Thyroid gland (tissue), 4 donors: ENCODE measurements around the gene ALOX12.

ENCODE experiments used
- CTCF ChIP-seq, 6 experiments: fragments of 200-600 bp in 3 of 6; fragments of 450-650 bp in 3 of 6; sonication (generic) in 3 of 6; IDR thresholded peaks; one replicate each; pipeline ENCODE4 v1.5.1; 2016 to 2019; ENCODE audit warnings: antibody characterized with exemption in 6 of 6, mild to moderate bottlenecking in 2 of 6, inconsistent platforms in 1 of 6, moderate library complexity in 1 of 6
- POLR2A ChIP-seq, 2 donors: fragments of 450-650 bp; IDR thresholded peaks; one replicate each; pipeline ENCODE4 v1.6.1; 2017; ENCODE audit warnings: antibody characterized with exemption in 2 of 2, mild to moderate bottlenecking in 2 of 2, moderate library complexity in 1 of 2

- peak in 1 of 2 donors; percentile 68 for TF ChIP-seq POLR2A (IDR thresholded peaks at IDR 0.05)
- no peak for TF ChIP-seq CTCF (IDR thresholded peaks at IDR 0.05)
Observed at GRCh38 chr17:7023576-7024401, 27.9 kb downstream of the ALOX12 start.
